Osteoblast (primary cell): ENCODE data around the gene NAPA. TPM values are rescaled to one million over a fixed set of nuclear protein-coding genes. Genes with fewer than 3 reads are reported as not detected.

Source experiments
- DNase-seq: peaks from one replicate; pipeline ENCODE4 v3.0.0; 2011; ENCODE audit warnings: low spot score, mixed read lengths; ENCODE audit not compliant: insufficient read length; ENCODE audit errors: missing footprints
- H2AFZ ChIP-seq: 2 replicates; pipeline ENCODE4 v1.6.0; 2011; ENCODE audit warnings: mild to moderate bottlenecking, low read length
- H3K27ac ChIP-seq: 2 replicates; pipeline ENCODE4 v1.5.1; 2011; ENCODE audit warnings: mild to moderate bottlenecking, low read depth, low read length, moderate library complexity
- H3K27me3 ChIP-seq: 2 replicates; pipeline ENCODE4 v1.6.0; 2012; ENCODE audit warnings: mild to moderate bottlenecking, control low read depth, inconsistent platforms, low read length, moderate library complexity; ENCODE audit not compliant: insufficient read depth
- H3K36me3 ChIP-seq: 2 replicates; pipeline ENCODE4 v1.5.1; 2011; ENCODE audit warnings: mild to moderate bottlenecking, low read length, control low read depth, moderate library complexity; ENCODE audit not compliant: insufficient read depth
- H3K4me1 ChIP-seq: 2 replicates; pipeline ENCODE4 v1.5.1; 2011; ENCODE audit warnings: mild to moderate bottlenecking, low read length, control low read depth, moderate library complexity; ENCODE audit not compliant: insufficient read depth
- H3K4me2 ChIP-seq: 2 replicates; pipeline ENCODE4 v1.6.0; 2011; ENCODE audit warnings: mild to moderate bottlenecking, low read length; ENCODE audit not compliant: insufficient read depth
- H3K4me3 ChIP-seq: fragments of 200-600 bp; sonication (generic); 3 replicates; pipeline ENCODE4 v1.5.1; 2012; ENCODE audit warnings: mild to moderate bottlenecking, low read length, inconsistent platforms; ENCODE audit not compliant: insufficient read depth
- H3K79me2 ChIP-seq: 2 replicates; pipeline ENCODE4 v1.6.0; 2012; ENCODE audit warnings: mild to moderate bottlenecking, low read length, control low read depth, inconsistent platforms; ENCODE audit not compliant: insufficient read depth
- H3K9me3 ChIP-seq: 2 replicates; pipeline ENCODE4 v1.5.1; 2011; ENCODE audit warnings: low read depth, low read length, control low read depth
- H4K20me1 ChIP-seq: 2 replicates; pipeline ENCODE4 v1.6.0; 2012; ENCODE audit warnings: mild to moderate bottlenecking, low read length, control low read depth; ENCODE audit not compliant: insufficient read depth
- CTCF ChIP-seq: IDR thresholded peaks from 2 replicates; pipeline ENCODE4 v1.5.1; 2011; ENCODE audit warnings: mild to moderate bottlenecking, low read depth, low read length, moderate library complexity; ENCODE audit errors: extremely low read depth
- total RNA-seq: library from RNA; depleted of rRNA; stranded (reverse); fragments of >200 nt; gene quantifications from 2 replicates; pipeline ENCODE4 v1.2.3, GENCODE V29; 2012

The NAPA gene
- total RNA-seq, 1 donor = 95.9 TPM

GRCh38 chr19:47485210-47485609, 29.7 kb downstream of the NAPA start:
- Histone ChIP-seq H3K27ac (no peak overlapping the region), H3K27me3 (no peaks in the 10 kb centered on the region), H3K4me2 (peak overlapping the region; percentile 94), H3K36me3 (peaks cover 28% of the 10 kb centered on the region), H3K79me2 (no peaks in the 10 kb centered on the region), H3K4me1 (peaks cover 4% of the 10 kb centered on the region), H3K9me3 (no peaks in the 10 kb centered on the region), H3K4me3 (no peak overlapping the region), H4K20me1 (no peaks in the 10 kb centered on the region), H2AFZ (no peak overlapping the region)
- no peak for TF ChIP-seq CTCF
- DNase-seq = no peak

- peak within 1 kb of the TSS; percentile 91 for H2AFZ ChIP-seq
- H3K27me3 ChIP-seq = no peaks in the 10 kb centered on the region
- no peaks in the 10 kb centered on the region for H4K20me1 ChIP-seq
- H3K4me1 ChIP-seq = peaks cover 4% of the 10 kb centered on the region
- H3K9me3 ChIP-seq = no peaks in the 10 kb centered on the region
- no peaks in the 10 kb centered on the region for H3K79me2 ChIP-seq
- H3K4me3 ChIP-seq = peak within 1 kb of the TSS; percentile 93
- H3K27ac ChIP-seq = peak within 1 kb of the TSS; percentile 77
- peak; percentile 100 for DNase-seq
- peak; percentile 91 for TF ChIP-seq CTCF
- peak within 1 kb of the TSS; percentile 94 for H3K4me2 ChIP-seq
- peaks cover 18% of the 10 kb centered on the region for H3K36me3 ChIP-seq
These were observed 30.8 kb downstream of the NAPA start, which contains the start of gene KPTN for GRCh38 chr19:47483800-47484690. Gene KPTN, minus strand, starts transcription at chr19:47484219. Its CDS starts 59 bp downstream, at chr19:47484160.

GRCh38 chr19:47483200-47483599, 31.7 kb downstream of the NAPA start:
- no peaks in the 10 kb centered on the region for H3K9me3 ChIP-seq
- H3K36me3 ChIP-seq = peaks cover 13% of the 10 kb centered on the region
- H3K4me3 ChIP-seq = peak overlapping the region; percentile 93
- DNase-seq = peak; percentile 76
- peak overlapping the region; percentile 91 for H2AFZ ChIP-seq
- no peak overlapping the region for H3K27ac ChIP-seq
- no peaks in the 10 kb centered on the region for H3K79me2 ChIP-seq
- peaks cover 4% of the 10 kb centered on the region for H3K4me1 ChIP-seq
- peak overlapping the region; percentile 94 for H3K4me2 ChIP-seq
- no peaks in the 10 kb centered on the region for H4K20me1 ChIP-seq
- no peaks in the 10 kb centered on the region for H3K27me3 ChIP-seq
- TF ChIP-seq CTCF = no peak

GRCh38 chr19:47481460-47482052, 33.3 kb downstream of the NAPA start:
- H2AFZ ChIP-seq = no peak overlapping the region
- no peaks in the 10 kb centered on the region for H3K79me2 ChIP-seq
- DNase-seq = no peak
- TF ChIP-seq CTCF = no peak
- no peak overlapping the region for H3K4me2 ChIP-seq
- no peaks in the 10 kb centered on the region for H4K20me1 ChIP-seq
- no peak overlapping the region for H3K27ac ChIP-seq
- H3K9me3 ChIP-seq = no peaks in the 10 kb centered on the region
- peaks cover 4% of the 10 kb centered on the region for H3K4me1 ChIP-seq
- no peaks in the 10 kb centered on the region for H3K27me3 ChIP-seq
- H3K36me3 ChIP-seq = peaks cover 7% of the 10 kb centered on the region
- H3K4me3 ChIP-seq = no peak overlapping the region
